ENCODE measurements around the gene CDKAL1. TPM values are rescaled to one million over a fixed set of nuclear protein-coding genes. Genes with fewer than 3 reads are reported as not detected.

Gene CDKAL1
- total and polyA plus RNA-seq, 8 donors, result 13.6 to 20.7 (median 17.5) TPM

DNA sequence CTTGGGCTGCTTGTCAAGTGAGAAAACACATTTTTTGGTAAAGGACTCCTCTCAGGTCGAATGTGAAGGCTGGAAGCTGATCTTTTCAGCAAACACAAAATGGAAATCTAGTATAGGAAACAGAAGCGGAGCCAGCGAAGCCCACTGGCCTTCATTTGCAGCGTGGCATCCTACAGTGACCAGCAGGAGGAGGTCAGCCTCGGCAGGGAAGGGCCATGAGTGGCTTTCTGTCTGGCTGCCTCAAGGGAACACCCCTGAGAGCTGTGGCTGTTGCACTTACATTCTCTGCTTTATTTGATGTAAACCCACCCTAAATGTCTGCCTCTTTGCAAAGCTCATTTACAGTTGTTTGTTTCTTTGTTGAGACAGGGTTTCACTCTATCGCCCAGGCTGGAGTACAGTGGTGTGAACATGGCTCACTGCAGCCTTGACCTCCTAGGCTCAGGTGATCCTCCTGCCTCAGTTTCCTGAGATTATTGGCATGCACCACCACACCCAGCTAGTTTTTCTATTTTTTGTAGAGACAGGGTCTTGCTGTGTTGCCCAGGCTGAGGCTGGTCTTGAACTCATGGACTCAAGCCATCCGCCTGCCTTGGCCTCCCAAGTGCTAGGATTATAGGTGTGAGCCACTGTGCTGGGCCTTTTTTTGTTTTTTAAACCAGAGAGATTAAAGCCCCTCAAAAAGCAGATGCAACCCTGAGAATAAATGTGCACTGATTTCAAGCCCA is 737.3 kb downstream of the CDKAL1 start:
- DNase-seq (no peak), ATAC-seq (no peak)
- Histone ChIP-seq H3K36me3 (no peaks in the 10 kb centered on the region), H3K9me3 (peaks cover 0 to 3% of the 10 kb centered on the region in 2 donors), H3K4me1 (no peaks in the 10 kb centered on the region), H3K4me3 (no peak overlapping the region), H3K27me3 (no peaks in the 10 kb centered on the region), H3K27ac (no peak overlapping the region)
- TF ChIP-seq, protein P1, sequence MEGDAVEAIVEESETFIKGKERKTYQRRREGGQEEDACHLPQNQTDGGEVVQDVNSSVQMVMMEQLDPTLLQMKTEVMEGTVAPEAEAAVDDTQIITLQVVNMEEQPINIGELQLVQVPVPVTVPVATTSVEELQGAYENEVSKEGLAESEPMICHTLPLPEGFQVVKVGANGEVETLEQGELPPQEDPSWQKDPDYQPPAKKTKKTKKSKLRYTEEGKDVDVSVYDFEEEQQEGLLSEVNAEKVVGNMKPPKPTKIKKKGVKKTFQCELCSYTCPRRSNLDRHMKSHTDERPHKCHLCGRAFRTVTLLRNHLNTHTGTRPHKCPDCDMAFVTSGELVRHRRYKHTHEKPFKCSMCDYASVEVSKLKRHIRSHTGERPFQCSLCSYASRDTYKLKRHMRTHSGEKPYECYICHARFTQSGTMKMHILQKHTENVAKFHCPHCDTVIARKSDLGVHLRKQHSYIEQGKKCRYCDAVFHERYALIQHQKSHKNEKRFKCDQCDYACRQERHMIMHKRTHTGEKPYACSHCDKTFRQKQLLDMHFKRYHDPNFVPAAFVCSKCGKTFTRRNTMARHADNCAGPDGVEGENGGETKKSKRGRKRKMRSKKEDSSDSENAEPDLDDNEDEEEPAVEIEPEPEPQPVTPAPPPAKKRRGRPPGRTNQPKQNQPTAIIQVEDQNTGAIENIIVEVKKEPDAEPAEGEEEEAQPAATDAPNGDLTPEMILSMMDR (IDR thresholded peaks at IDR 0.05), result no peak
- intact Hi-C loops (cut with DNase I), result no loop called here

DNA sequence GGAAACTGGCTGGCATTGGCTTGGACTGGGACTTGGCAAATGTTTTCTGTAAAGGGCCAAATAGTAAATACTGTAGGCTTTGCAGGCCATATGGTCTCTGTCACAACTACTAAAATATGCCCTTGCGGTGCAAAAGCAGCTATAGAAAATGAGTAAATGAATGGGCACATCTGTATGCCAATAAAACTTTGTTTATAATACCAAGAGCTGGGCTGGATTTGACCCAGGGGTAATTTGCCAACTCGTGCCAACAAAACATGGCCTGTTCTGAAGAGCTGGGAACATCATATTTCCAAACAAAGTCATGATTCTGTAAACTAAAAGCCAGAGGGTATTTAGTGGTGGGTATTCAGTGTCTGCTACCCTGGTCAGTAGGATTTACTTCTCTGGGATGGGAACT is 739.2 kb downstream of the CDKAL1 start:
- Histone ChIP-seq H3K27ac (no peak overlapping the region), H3K9me3 (peaks cover 0 to 3% of the 10 kb centered on the region in 2 donors), H3K4me3 (no peak overlapping the region), H3K4me1 (no peaks in the 10 kb centered on the region), H3K27me3 (no peaks in the 10 kb centered on the region), H3K36me3 (no peaks in the 10 kb centered on the region)
- DNase-seq, result no peak
- TF ChIP-seq, protein P1 (IDR thresholded peaks at IDR 0.05), result no peak
- no peak for ATAC-seq
- intact Hi-C loops (cut with DNase I), result no loop called here

DNA sequence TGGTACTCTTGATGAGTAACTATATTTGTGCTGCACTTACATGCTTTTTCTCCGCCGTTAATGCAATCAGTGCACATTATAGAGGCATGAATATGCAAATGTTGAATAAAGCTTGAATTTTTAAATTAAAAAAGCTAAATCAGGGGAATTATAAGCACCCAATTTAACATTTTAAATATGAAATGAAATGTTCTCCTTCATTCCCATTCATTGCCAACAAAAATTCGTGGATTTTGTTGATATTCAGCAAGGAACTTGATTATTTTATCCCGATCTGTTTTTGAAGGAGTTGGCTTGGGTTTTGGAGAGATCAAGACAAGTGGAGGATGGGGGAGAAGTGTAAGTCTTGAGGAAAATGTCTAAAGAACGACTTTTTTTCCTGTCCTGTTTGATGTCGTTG is 740.6 kb downstream of the CDKAL1 start:
- Histone ChIP-seq H3K9me3 (peaks cover 0 to 3% of the 10 kb centered on the region in 2 donors), H3K4me3 (no peak overlapping the region), H3K36me3 (no peaks in the 10 kb centered on the region), H3K27me3 (no peaks in the 10 kb centered on the region), H3K27ac (no peak overlapping the region), H3K4me1 (no peaks in the 10 kb centered on the region)
- TF ChIP-seq, protein P1 (IDR thresholded peaks at IDR 0.05), result no peak
- ATAC-seq, result no peak
- intact Hi-C loops (cut with DNase I), result no loop called here
- no peak for DNase-seq

DNA sequence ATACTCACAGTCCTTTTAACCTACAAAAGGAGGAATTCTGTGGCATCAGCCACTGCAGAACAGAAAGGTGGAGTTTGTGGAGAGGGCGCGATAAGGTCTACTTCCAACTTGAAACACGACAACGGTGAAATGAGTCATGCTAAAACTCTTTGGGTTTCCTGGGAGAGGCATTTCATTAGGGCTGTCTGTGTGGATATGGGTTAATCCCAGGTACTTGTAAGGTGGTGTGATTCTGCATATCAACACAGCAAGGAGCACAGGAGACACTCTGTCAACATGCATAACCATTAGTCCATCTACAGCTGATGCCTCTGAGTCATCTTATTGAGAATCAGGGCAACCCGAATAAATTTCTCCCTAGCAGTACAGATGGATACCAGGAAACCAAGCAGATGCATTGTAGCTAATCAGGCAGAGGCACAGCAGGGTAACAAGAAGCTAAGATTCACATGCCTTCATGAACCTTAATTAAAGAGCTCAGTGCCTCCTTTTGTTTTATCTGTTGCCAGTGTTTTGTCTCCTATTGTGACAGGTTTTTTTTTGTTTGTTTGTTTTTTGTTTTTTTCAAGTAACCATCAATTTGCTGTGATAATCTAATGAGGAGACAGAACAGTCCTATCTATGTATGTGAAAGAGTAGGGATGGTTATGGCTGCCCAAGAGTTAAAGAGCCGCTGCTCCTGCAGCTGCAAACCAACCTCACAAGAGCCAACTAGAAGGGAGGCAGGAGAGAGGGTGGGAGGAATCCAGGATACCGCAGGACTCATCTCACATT is 743.5 kb downstream of the CDKAL1 start:
- Histone ChIP-seq H3K4me1 (no peaks in the 10 kb centered on the region), H3K27ac (no peak overlapping the region), H3K9me3 (peaks cover 0 to 3% of the 10 kb centered on the region in 2 donors), H3K36me3 (no peaks in the 10 kb centered on the region), H3K4me3 (no peak overlapping the region), H3K27me3 (no peaks in the 10 kb centered on the region)
- DNase-seq (no peak), ATAC-seq (no peak)
- TF ChIP-seq, protein P1 (IDR thresholded peaks at IDR 0.05), result no peak
- intact Hi-C loops (cut with DNase I), result no loop called here

DNA sequence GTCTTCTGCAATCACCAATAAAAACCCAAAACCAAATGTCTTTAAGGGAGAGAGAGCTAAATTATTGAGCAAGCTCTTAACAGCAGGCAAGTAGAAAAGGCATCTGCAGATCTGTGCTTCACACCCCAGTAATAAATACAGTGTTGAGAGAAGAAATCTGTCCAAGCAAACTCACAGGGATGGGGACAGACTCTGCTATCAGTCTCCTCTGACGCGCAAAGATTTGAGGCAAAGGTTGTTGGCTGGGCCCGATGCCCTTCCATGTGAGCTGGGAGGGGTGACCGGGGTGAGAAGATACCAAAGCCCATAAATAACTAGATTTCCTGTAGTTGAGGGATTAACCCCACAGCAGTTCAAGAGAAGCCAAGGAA is 744.1 kb downstream of the CDKAL1 start:
- peak in 1 of 4 donors; percentile 35 for DNase-seq
- no peak for ATAC-seq
- peaks cover 0 to 3% of the 10 kb centered on the region in 2 donors for H3K9me3 ChIP-seq
- no peak overlapping the region for H3K4me3 ChIP-seq
- intact Hi-C loops (cut with DNase I), result no loop called here
- TF ChIP-seq, protein P1 (IDR thresholded peaks at IDR 0.05), result no peak
- no peaks in the 10 kb centered on the region for H3K27me3 ChIP-seq
- no peaks in the 10 kb centered on the region for H3K36me3 ChIP-seq
- no peaks in the 10 kb centered on the region for H3K4me1 ChIP-seq
- H3K27ac ChIP-seq, result no peak overlapping the region
